GM19372 (cell line): ENCODE data around the gene LLGL2.
"Not testable (repeated sequence)": the region's sequence is repeated elsewhere in the genome, so short reads cannot be mapped to it uniquely, and the experiment has no call there.

Experiments used
- ATAC-seq: cut with Tn5 transposase; IDR thresholded peaks from one replicate; pipeline ENCODE4 v1.9.1; 2021; ENCODE audit warnings: mild to moderate bottlenecking, low read depth, moderate library complexity; ENCODE audit not compliant: unreplicated experiment

Gene LLGL2

GRCh38 chr17:75524970-75525805 lies at the start of gene LLGL2:
LLGL2 (plus strand) TSS chr17:75525697; CDS start chr17:75543427, 17,730 bp downstream.
- ATAC-seq: peak; percentile 88

- ATAC-seq: no peak
These were observed 49.6 kb upstream of the LLGL2 start for GRCh38 chr17:75475851-75476250.

GRCh38 chr17:75476271-75476671 lies 49.2 kb upstream of the LLGL2 start:
- no peak for ATAC-seq

GRCh38 chr17:75476752-75477489 lies 48.6 kb upstream of the LLGL2 start:
- no peak for ATAC-seq

- not testable (repeated sequence) for ATAC-seq
These were observed 48.0 kb upstream of the LLGL2 start for GRCh38 chr17:75477490-75477862.

GRCh38 chr17:75478508-75478907 lies 47.0 kb upstream of the LLGL2 start:
- no peak for ATAC-seq

- no peak for ATAC-seq
These were observed 45.2 kb upstream of the LLGL2 start for GRCh38 chr17:75480281-75480680.

GRCh38 chr17:75481194-75482068 lies 44.1 kb upstream of the LLGL2 start:
- ATAC-seq: no peak

- no peak for ATAC-seq
These were observed 43.2 kb upstream of the LLGL2 start for GRCh38 chr17:75482098-75482942.

- ATAC-seq: no peak
These were observed 39.8 kb upstream of the LLGL2 start for GRCh38 chr17:75485688-75486087.

- ATAC-seq: no peak
These were observed 39.3 kb upstream of the LLGL2 start for GRCh38 chr17:75486151-75486550.

- ATAC-seq: no peak
These were observed 38.5 kb upstream of the LLGL2 start for GRCh38 chr17:75486951-75487350.

GRCh38 chr17:75487351-75488070 lies 38.0 kb upstream of the LLGL2 start:
- ATAC-seq: no peak

- no peak for ATAC-seq
These were observed 36.6 kb upstream of the LLGL2 start for GRCh38 chr17:75488693-75489510.

GRCh38 chr17:75489511-75489955 lies 36.0 kb upstream of the LLGL2 start:
- no peak for ATAC-seq

- no peak for ATAC-seq
These were observed 35.2 kb upstream of the LLGL2 start for GRCh38 chr17:75490173-75490743.

- ATAC-seq: no peak
These were observed 34.4 kb upstream of the LLGL2 start for GRCh38 chr17:75490953-75491649.
